GM18511 (cell line): ENCODE data around the gene E2F6.

Source experiments
- ATAC-seq: cut with Tn5 transposase; IDR thresholded peaks from one replicate; pipeline ENCODE4 v1.9.1; 2021; ENCODE audit warnings: mild to moderate bottlenecking, moderate library complexity; ENCODE audit not compliant: unreplicated experiment

Gene E2F6

DNA sequence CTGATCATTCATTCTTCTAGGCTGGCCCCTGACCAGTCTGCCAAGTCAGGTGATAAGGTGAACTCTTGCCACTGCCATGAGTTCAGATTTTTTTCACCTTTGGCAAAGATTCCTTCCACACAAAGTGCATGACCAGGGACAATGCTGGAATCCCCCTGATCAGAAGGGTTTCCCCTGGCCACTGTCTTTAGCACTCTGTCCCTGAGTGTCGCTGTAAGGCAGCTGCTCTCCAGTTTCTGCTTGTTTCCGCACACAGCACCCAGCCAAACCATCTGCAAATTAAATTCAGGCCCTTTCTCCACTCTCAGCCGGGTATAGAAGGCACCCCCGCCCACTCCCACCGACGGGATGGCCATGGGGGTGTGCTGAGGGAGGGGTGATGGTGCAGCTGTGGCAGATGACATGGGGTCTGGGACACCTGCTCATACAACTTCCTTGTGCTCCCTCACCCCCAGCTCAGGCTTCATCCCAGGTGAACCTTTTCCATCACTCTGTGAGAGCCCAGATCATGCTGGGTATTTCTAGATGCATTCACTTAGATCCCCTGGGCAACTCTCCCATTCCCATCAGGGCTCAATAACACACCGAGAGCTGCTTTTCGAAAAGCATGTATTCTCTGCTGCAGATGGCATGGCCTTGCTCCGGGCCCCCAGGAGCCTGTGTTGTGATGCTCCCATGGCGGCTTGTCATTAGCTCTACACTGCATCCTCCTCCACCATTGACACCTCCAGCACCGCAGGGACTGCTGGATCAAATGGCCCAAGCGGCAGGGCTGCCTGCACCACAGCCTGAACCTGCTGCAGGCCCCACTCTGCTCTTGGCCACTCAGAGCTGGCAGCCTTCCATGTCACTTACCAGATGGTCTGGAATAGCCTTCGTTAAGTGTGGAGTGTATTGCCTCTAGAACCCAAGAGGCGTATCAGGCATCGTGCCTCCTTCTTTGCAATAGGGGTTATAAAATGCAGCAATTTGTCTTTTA, 69.2 kb downstream of the E2F6 start:
- ATAC-seq = no peak

DNA sequence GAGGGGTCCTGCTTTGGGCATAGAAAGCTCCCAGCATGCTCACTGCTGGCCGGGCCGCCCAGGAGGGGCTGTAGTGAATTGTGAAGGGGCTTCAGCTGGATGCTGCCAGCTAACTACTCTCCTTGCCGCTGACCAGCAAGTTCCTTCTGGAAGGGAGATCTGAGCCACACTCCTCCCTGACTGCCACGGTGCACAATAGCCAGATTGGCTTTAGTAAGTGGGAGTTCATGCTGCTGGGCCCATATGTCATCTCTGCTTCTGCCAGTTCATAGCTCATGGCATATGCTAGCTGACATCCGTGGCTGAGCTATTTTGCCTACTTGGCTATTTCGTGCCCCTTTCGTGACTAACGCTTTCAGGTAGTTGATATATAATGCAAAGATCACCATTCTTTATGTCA, 69.9 kb downstream of the E2F6 start:
- no peak for ATAC-seq

DNA sequence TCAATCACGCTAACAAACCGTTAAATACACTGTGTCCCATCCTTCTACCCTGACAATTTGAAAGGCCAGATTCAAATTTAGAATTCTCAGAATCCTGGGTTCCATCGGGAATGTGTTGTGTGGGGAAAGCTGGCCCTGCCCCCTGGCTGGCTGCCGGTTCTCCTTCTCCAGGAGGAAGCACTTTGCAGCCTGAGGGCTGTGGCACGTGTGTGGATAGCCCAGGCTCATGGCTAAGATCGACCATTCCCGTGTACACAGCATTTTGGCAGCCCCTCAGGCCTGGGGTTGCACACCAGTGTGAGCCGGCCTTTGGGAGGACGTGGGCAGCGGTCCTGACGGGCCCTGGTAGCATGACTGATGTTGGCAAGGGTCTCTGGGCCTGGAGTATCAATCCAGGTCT, 70.6 kb downstream of the E2F6 start:
- ATAC-seq = no peak
